Measurements from ENCODE around the gene LUC7L3.
"Not testable (repeated sequence)": the region's sequence is repeated elsewhere in the genome, so short reads cannot be mapped to it uniquely, and the experiment has no call there.

The LUC7L3 gene

DNA sequence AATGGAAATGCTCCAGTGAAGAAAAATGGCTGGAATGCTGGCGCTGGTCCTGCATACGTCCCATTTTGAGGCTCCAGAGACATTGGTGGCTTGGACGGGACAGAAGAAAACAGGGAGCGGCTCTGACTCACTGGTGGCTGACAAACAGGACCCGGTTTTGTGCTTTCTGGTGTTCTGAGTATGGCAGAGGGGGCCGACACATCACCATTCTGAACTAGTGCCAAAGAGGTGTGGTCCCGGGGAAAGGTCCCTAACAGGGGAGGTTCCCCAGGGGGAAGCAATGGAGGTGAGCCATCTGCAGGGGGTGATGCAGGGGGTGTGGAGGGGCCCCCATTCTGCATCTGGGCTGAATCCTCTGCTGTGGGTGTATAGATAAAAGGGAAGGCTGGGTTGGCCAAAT, 20.0 kb upstream of the LUC7L3 start:
- no peak for DNase-seq (ENCODE audit: low read depth, low spot score)
- H3K4me3 ChIP-seq (ENCODE audit: low read length): no peak overlapping the region

DNA sequence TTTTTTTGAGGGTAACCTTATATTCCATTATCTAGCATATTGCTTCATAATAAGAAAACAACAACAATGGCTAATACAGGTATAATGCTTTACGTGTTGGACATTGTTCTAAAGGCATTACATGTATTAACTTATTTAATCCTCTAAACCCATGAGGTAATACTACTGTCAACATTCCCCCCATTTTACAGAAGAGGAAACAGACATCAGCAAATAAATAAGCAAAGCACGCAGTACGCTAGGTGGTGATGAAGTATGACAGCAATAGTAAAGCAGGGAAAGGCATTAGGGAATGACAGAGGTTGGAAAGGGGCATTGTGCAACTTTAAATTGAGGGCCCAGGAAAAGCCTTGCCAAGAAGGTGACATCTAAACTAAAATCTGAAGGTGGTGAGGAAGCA, 16.2 kb upstream of the LUC7L3 start:
- no peak for DNase-seq (ENCODE audit: low read depth, low spot score)
- H3K4me3 ChIP-seq (ENCODE audit: low read length): no peak overlapping the region

DNA sequence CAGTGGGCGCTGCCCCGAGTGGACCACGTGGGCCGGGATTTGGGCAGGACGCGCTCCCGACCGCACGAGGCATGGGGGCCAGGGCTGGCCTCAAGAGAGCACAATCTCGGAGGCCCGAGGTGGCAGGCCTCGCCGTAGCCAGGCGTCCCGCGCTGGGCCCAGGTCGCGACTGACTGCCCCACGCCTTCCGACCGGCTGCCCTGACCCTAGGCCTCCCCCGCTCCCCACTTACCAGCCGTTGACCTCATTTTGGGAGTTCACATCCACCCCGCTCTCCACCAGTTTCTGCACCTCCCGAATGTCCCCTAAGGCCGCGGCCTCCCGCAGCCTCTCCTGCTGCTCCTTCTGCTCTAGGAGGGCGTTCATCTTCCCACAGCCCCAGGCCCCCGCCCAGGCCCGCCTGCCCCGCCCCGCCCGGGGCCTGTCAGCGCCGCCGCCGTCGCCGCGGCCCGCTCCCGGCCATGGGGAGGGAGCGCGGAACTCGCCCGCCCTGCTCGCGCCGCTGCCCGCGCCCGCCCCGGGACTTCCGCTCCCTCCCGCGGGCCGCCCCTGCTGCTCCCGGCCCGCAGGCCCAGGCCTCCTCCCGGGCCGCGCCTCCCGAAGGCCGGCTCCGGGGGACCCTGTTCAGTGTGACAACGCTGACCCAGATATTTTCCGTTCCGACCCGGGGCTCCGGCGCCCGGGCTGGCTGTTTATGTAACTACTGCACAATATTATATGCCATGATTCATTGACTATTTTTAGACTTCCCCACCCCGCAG, 11.9 kb upstream of the LUC7L3 start, which contains the start of gene ANKRD40:
Gene ANKRD40 (minus strand): TSS at position 626 of the 761 bp plus-strand sequence. CDS start 260 bp downstream, at position 366.
- peak within 1 kb of the TSS; percentile 91 for H3K4me3 ChIP-seq (ENCODE audit: low read length)
- peak; percentile 86 for DNase-seq (ENCODE audit: low read depth, low spot score)

DNA sequence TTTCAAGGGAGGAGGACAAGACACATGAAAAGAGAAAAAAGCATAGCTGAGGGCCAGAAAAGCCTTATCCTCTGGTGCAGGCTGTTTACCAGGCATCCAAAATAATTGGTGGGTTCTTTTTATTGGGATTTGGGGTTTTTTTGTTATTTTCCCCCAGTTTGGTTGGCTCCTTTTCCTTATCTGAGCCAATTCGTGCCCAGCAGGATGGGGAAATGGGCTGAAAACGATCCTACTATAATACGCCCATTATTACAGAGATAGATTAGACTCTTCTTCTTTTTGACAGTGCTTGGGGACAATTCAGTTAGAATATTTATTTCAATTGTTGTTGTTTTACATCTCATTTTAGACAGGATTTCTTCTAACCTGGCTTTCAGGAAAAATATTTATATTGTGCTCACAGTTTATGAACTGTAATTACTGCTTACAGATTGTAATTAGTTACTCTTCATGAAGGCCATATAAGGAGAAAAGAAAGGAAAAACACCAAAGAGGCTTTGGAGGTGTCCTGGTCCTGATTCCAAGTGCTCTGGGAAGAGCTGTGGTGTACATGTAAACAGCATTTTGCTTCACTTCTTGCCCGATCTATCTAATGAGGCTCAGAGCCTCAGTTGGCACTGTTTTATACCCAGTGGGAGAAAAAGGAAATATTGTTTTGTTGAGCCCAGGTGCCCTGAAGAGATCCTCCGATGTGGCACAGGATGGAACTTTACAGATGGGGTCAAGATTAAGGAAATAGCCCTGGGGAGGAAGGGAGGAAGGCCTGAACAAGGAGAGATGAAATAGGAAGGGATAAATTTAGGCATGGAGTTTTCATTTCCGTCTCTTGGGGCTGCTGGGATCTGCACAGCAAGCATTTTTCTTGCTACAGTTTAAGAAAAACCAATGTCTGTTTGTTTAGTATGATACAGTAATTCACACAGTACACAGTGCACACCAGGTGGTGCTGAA, 11.1 kb upstream of the LUC7L3 start:
- peak overlapping the region; percentile 91 for H3K4me3 ChIP-seq (ENCODE audit: low read length)
- peak; percentile 29 for DNase-seq (ENCODE audit: low read depth, low spot score)

DNA sequence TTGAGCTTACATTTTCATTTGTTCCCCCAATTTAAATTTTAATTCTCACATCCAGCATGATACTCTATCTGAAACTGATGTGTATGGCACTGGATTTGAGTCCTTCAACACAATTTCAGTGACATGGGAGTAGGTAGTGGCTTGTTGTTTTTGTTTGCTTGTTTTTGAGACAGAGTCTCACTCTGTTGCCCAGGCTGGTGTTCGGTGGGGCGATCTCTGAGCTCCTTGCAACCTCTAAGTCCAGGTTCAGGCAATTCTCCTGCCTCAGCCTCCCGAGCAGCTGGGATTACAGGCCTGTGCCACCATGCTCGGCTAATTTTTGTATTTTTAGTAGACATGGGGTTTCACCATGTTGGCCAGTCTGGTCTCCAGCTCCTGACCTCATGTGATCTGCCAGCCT, 10.3 kb upstream of the LUC7L3 start:
- H3K4me3 ChIP-seq (ENCODE audit: low read length): peak overlapping the region; percentile 91

DNA sequence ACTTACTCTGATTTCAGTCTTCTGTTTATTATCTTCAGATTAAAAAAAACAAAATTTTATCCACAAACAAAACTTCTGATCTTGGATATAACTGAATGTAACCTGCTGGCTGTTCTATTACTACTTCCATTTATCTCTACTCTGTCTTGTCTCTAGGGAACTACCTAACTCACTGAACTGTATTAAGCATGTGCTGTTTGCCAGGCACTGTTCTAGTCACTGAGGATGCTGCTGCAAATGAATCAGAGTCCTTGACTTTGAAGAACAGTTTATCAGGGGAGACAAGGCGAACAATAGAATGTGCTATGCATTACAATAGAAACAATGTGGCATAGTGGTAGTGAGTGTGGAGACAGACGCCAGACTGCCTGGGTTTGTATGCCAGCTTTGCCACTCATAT, 9.4 kb upstream of the LUC7L3 start:
- no peak for DNase-seq (ENCODE audit: low read depth, low spot score)
- no peak overlapping the region for H3K4me3 ChIP-seq (ENCODE audit: low read length)

More for the DNA sequence above, 10.3 kb upstream of the LUC7L3 start:
- DNase-seq (ENCODE audit: low read depth, low spot score): not testable (repeated sequence)

DNA sequence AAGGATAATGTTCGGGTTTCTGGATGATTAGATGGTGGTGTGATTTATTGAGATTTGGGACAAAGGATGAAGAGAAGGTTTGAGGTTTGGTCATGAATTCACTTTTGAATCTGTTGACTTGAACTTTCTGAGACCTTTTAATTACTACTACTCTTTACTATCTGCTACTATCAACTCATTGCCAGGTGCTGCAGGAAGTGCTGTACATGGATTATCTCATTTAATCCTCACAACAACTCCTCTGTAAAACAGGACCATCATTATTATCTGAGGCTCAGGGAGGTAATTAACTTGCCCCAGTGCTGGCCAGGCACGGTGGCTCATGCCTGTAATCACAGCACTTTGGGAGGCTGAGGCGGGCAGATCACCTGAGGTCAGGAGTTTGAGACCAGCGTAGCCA, 8.8 kb upstream of the LUC7L3 start:
- DNase-seq (ENCODE audit: low read depth, low spot score): no peak
- H3K4me3 ChIP-seq (ENCODE audit: low read length): no peak overlapping the region

DNA sequence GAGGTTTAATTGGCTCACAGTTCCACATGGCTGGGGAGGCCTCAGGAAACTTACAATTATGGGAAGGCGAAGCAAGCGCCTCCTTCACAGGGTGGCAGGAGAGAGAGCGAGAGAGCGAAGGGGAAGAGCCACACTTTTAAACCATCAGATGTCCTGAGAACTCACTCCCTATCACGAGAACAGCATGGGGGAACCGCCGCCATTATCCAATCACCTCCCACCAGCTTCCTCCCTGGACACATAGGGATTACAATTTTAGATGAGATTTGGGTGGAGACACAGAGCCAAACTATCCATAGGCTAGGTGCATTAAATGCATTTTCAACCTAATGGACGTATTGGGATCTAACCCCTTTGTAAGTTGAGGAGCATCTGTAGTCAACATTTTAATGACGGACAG, 6.8 kb upstream of the LUC7L3 start:
- DNase-seq (ENCODE audit: low read depth, low spot score): no peak
- no peak overlapping the region for H3K4me3 ChIP-seq (ENCODE audit: low read length)

DNA sequence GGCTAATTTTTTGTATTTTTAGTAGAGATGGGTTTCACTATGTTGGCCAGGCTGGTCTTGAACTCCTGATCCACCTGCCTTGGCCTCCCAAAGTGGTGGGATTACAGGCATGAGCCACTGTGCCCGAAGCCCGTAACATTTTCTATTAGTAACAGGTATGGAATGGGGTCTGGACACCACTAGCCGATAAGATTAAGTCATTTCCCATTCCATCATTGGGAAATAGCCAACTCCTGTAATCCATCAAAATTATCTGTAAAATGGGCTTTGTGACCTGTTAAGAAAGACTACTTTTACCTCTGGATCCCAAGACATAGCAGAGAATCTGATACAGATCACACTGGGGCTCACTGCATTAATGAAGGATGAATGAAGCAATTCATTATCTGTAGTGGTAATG, 3.9 kb upstream of the LUC7L3 start:
- DNase-seq (ENCODE audit: low read depth, low spot score): no peak
- H3K4me3 ChIP-seq (ENCODE audit: low read length): no peak overlapping the region

DNA sequence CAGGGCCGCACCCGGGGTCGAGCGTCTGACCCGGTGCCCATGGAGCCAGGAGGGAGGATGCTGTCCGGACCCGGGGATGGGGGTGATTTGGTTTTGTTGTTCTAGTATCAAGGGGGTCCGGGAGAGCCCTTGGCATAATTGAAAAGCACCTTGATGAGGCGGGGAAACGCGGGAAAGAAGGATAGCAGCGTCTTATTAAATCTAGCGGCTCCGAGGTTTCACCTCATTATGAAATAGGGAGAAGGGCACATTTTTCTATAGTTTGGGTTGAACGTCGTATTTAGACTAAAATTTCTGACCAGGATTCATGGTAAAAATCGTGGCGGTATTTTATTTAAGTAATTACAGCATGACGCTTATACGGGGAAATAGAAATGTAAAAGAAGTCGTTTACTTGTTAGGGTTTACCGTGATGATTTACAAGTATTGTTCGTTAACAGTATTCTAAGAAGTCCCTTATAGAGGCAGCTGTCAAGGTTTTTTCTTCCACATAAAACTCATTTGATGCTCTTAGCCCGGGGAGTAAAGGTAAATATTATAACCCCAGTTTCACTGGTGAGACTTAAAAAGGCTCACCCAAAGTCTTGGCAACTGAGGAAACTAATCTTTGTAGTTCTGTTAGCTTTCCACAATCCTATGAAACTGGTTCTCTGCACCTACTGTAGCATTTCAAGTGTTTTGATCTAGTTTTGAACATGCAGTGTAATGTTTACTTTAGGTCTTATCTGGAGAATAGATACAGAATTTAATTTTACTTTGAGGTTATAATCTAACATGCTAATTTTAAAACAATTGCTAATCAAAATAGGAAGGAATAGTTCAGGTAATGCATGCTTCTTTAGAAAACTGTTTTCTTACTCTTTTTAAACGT, 756 bp downstream of the LUC7L3 start:
- peak overlapping the region; percentile 72 for H3K4me3 ChIP-seq (ENCODE audit: low read length)
- no peak for DNase-seq (ENCODE audit: low read depth, low spot score)

DNA sequence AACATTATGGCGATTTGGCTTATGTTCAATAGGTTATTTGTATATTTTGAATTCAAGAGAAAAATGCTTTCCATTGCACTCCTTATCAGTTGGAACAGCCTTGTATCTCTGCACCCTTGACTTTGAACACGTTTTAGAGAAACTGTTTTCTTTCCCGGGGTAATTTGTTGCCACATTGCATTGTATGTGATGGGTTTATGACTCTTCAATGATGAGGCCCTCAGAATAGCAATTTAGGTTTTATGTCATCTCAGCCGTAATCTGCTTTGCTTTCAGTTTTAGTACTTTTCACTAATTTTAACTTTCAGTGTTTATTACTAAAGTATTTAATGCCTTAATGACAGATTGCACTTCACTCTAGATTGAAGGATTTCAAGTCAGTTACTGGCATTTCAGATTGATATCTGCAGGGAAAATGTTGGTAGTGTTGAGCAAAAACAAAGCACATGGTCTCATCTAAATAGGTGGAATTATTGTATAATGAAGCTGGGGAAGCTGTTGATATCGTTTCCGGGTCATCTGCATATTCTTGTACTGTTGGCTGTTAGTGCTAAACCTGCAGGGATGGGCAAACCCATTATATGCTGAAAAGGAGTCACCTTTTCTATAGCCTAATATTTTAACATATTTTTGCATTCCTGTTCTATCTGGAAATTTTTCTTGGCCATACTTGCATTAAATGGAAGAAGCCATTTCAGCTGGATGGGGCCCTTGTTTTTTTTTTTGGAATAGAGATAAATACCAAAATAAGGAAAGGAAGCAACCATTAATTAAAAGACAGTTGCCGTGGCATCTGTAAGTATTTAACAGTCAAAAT, 2.0 kb downstream of the LUC7L3 start:
- H3K4me3 ChIP-seq (ENCODE audit: low read length): peak overlapping the region; percentile 72
- peak; percentile 29 for DNase-seq (ENCODE audit: low read depth, low spot score)

DNA sequence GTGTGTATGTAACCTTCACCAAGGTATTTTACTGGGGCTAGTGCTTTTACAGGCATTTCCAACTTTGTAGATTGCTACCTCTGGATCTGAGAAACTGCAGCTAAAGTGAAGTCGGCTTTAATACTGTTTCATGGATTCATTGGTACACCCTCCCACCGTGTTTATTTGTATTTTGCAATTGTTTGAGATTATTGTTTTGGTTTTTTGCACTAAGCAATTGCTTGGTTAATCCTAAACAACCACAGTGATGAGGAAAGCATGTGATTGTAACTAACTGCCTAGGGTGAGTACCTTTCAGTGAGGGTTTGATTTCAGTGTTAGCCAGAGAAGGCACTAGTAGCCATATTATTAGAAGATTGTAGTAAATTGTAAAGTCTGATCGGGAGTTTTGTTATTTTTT, 3.3 kb downstream of the LUC7L3 start:
- no peak overlapping the region for H3K4me3 ChIP-seq (ENCODE audit: low read length)

DNA sequence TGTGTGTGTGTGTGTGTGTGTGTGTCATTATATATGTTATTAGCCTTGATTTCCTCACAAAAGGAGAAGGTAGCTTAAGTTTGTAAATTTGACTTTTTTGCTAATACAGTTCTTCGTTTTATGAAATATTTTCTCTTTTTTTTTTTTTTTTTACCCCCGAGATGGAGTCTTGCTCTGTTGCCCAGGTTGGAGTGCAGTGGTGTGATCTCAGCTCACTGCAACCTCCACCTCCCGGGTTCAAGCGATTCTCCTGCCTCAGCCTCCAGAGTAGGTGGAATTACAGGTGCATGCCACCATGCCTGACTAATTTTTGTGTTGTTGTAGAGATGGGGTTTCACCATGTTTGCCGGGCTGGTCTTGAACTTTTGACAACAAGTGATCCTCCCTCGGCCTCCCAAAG, 5.2 kb downstream of the LUC7L3 start:
- not testable (repeated sequence) for DNase-seq (ENCODE audit: low read depth, low spot score); H3K4me3 ChIP-seq (ENCODE audit: low read length)

More for the DNA sequence above, 3.3 kb downstream of the LUC7L3 start:
- DNase-seq (ENCODE audit: low read depth, low spot score): no peak

DNA sequence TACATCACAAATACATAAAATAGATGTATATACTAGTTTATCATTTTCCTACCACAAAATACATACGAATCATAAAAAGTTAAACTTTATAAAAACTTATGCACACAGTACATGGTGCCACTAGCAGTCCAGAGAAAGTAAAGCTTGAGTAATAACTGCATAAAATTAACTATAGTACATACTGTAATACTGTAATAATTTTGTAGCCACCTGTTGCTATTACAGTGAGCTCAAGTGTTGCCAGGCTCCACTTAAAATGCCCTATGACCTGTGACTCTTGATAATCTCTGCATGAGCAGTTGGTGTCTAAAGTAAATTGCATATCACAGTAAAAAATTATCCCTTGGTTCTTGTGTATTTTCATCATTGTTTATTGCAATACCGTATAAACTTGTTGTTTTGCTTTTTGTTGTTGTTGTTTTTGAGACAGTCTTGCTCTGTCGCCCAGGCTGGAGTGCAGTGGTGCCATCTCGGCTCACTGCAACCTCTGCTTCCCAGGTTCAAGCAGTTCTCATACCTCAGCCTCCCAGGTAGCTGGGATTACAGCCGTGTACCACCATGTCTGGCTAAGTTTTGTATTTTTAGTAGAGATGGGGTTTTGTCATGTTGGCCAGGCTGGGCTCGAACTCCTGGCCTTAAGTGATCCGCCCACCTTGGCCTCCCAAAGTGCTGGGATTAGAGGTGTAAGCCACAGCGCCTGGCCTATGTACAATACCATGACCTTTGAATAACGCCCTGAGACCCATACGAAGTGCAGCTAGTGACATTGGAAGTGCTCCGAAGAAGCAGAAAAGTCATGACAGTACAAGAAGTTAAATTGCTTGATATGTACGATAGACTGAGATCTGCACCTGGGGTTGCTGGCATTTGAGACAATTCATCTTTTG, 6.6 kb downstream of the LUC7L3 start:
- no peak overlapping the region for H3K4me3 ChIP-seq (ENCODE audit: low read length)

DNA sequence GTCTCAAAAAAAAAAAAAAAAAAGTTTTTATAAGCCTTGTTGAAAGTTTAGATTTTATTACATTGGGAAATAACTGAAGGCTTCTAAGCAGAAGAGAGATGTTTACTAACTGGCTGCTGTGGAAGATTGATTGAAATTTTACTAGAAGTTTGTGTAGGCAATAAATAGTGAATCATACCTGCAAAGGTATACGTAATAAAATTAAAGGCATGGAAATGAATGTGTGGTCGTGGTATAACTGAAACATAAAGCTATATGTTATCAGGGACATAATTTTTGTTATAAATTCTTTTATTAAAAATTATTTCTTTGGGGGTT, 8.7 kb downstream of the LUC7L3 start:
- DNase-seq (ENCODE audit: low read depth, low spot score): no peak
- no peak overlapping the region for H3K4me3 ChIP-seq (ENCODE audit: low read length)

More for the DNA sequence above, 6.6 kb downstream of the LUC7L3 start:
- no peak for DNase-seq (ENCODE audit: low read depth, low spot score)

DNA sequence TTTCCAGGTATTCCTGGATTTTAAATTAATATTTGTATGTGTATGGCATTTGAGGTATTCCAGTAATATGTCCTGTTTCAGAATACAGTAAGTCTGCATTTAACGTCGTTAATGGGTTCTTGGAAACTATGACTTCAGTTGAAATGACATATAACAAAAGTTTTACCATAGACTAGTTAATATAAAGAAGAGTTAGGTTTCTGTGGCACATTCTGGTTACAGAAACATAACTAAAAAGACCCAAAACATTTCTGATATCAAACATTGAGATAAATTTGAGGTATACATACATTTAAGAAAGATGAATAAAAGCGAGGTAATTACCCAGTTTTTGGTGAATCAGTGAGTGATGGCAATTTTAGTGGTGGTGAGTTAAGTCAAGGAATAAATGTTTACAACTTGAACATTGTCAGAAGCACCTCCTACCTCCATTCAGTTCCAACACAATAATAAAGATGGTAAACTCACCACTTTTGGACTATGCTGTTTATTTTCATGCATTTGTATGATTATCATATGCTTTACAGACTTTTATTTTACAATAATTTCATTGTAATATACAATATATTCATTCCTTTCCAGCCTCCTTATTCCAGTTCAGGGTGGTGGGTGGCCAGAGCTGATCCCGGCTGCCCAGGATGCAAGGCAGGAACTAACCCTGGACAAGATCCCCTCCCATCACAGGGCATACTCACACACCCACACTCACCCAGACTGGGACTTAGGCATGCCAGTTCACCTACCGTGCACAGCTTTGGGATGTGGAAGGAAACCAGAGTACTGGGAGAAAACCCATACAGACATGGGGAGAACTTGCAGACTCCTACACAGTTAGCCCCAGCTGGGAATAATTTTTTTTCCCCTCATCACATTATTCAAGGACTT, 9.7 kb downstream of the LUC7L3 start:
- no peak overlapping the region for H3K4me3 ChIP-seq (ENCODE audit: low read length)

More for the DNA sequence above, 9.7 kb downstream of the LUC7L3 start:
- DNase-seq (ENCODE audit: low read depth, low spot score): no peak
